Gastroesophageal sphincter (tissue), 3 donors: Measurements from ENCODE around the gene TUBA3D.
"Not testable (repeated sequence)": the region's sequence is repeated elsewhere in the genome, so short reads cannot be mapped to it uniquely, and the experiment has no call there.

ENCODE experiments used
- POLR2A ChIP-seq, 2 donors: fragments of 450-650 bp; IDR thresholded peaks; one replicate each; pipeline ENCODE4 v1.6.1; 2017; ENCODE audit warnings: antibody characterized with exemption in 2 of 2, mild to moderate bottlenecking in 2 of 2, moderate library complexity in 1 of 2
- POLR2AphosphoS5 ChIP-seq: sonication (generic); formaldehyde crosslinking; IDR thresholded peaks from one replicate; pipeline ENCODE4 v1.6.1; 2017; ENCODE audit warnings: antibody characterized with exemption
- TF ChIP-seq, protein P1 (sequence below), 4 experiments: fragments of 200-600 bp in 2 of 4; fragments of 450-650 bp in 2 of 4; sonication (generic) in 1 of 4; IDR thresholded peaks; one replicate each; pipeline ENCODE4 v1.5.1; 2017 to 2019; ENCODE audit warnings: antibody characterized with exemption in 4 of 4, mild to moderate bottlenecking in 2 of 4, moderate library complexity in 2 of 4

- TF ChIP-seq POLR2AphosphoS5; POLR2A (IDR thresholded peaks at IDR 0.05): not testable (repeated sequence)
- TF ChIP-seq, protein P1, sequence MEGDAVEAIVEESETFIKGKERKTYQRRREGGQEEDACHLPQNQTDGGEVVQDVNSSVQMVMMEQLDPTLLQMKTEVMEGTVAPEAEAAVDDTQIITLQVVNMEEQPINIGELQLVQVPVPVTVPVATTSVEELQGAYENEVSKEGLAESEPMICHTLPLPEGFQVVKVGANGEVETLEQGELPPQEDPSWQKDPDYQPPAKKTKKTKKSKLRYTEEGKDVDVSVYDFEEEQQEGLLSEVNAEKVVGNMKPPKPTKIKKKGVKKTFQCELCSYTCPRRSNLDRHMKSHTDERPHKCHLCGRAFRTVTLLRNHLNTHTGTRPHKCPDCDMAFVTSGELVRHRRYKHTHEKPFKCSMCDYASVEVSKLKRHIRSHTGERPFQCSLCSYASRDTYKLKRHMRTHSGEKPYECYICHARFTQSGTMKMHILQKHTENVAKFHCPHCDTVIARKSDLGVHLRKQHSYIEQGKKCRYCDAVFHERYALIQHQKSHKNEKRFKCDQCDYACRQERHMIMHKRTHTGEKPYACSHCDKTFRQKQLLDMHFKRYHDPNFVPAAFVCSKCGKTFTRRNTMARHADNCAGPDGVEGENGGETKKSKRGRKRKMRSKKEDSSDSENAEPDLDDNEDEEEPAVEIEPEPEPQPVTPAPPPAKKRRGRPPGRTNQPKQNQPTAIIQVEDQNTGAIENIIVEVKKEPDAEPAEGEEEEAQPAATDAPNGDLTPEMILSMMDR (IDR thresholded peaks at IDR 0.05) = not testable (repeated sequence)
Measured at GRCh38 chr2:131467722-131468121, 8.2 kb upstream of the TUBA3D start.
